ENCODE data around the gene UPF2. TPM values are rescaled to one million over a fixed set of nuclear protein-coding genes. Genes with fewer than 3 reads are reported as not detected.
"Not testable (repeated sequence)": the region's sequence is repeated elsewhere in the genome, so short reads cannot be mapped to it uniquely, and the experiment has no call there.

Gene UPF2
- total RNA-seq, 1 donor from 2014 or later: 26.4 TPM

- no peak for TF ChIP-seq CTCF (IDR thresholded peaks at IDR 0.05; ENCODE audit: unreplicated experiment)
- Mint-ChIP-seq H3K4me3 (no peak overlapping the region), H3K36me3 (peaks cover 28% of the 10 kb centered on the region), H3K27ac (no peak overlapping the region), H3K27me3 (ENCODE audit: low read depth) (no peaks in the 10 kb centered on the region), H3K4me1 (no peaks in the 10 kb centered on the region), H3K9me3 (peaks cover 7% of the 10 kb centered on the region)
- DNase-seq (ENCODE audit: low spot score in 2 of 2, unreplicated experiment in 2 of 2): no peak
Observed at GRCh38 chr10:11975795-11976194, 66.8 kb downstream of the UPF2 start.

- DNase-seq (ENCODE audit: low spot score in 2 of 2, unreplicated experiment in 2 of 2); H3K27me3 Mint-ChIP-seq (ENCODE audit: low read depth); H3K4me1 Mint-ChIP-seq; H3K4me3 Mint-ChIP-seq; H3K27ac Mint-ChIP-seq; H3K9me3 Mint-ChIP-seq: not testable (repeated sequence)
- peaks cover 18% of the 10 kb centered on the region for H3K36me3 Mint-ChIP-seq
Observed at GRCh38 chr10:11972523-11972922, 70.1 kb downstream of the UPF2 start.

- H3K9me3 Mint-ChIP-seq: peaks cover 10% of the 10 kb centered on the region
- H3K36me3 Mint-ChIP-seq: peaks cover 49% of the 10 kb centered on the region
- H3K4me1 Mint-ChIP-seq: no peaks in the 10 kb centered on the region
- no peak for DNase-seq (ENCODE audit: low spot score in 2 of 2, unreplicated experiment in 2 of 2)
- no peak overlapping the region for H3K4me3 Mint-ChIP-seq
- no peak overlapping the region for H3K27ac Mint-ChIP-seq
- TF ChIP-seq CTCF (IDR thresholded peaks at IDR 0.05; ENCODE audit: unreplicated experiment): no peak
- no peaks in the 10 kb centered on the region for H3K27me3 Mint-ChIP-seq (ENCODE audit: low read depth)
Observed at GRCh38 chr10:11962176-11962575, 80.4 kb downstream of the UPF2 start.

- no peak overlapping the region for H3K4me3 Mint-ChIP-seq
- H3K9me3 Mint-ChIP-seq: peaks cover 6% of the 10 kb centered on the region
- H3K27me3 Mint-ChIP-seq (ENCODE audit: low read depth): no peaks in the 10 kb centered on the region
- H3K36me3 Mint-ChIP-seq: peaks cover 46% of the 10 kb centered on the region
- H3K4me1 Mint-ChIP-seq: no peaks in the 10 kb centered on the region
- H3K27ac Mint-ChIP-seq: no peak overlapping the region
- DNase-seq (ENCODE audit: low spot score in 2 of 2, unreplicated experiment in 2 of 2): no peak
- TF ChIP-seq CTCF (IDR thresholded peaks at IDR 0.05; ENCODE audit: unreplicated experiment): no peak
Observed at GRCh38 chr10:11961771-11962170, 80.8 kb downstream of the UPF2 start.

- H3K4me3 Mint-ChIP-seq: no peak overlapping the region
- TF ChIP-seq CTCF (IDR thresholded peaks at IDR 0.05; ENCODE audit: unreplicated experiment): no peak
- H3K27me3 Mint-ChIP-seq (ENCODE audit: low read depth): no peaks in the 10 kb centered on the region
- H3K9me3 Mint-ChIP-seq: no peaks in the 10 kb centered on the region
- DNase-seq (ENCODE audit: low spot score in 2 of 2, unreplicated experiment in 2 of 2): no peak
- H3K4me1 Mint-ChIP-seq: no peaks in the 10 kb centered on the region
- peaks cover 48% of the 10 kb centered on the region for H3K36me3 Mint-ChIP-seq
- H3K27ac Mint-ChIP-seq: no peak overlapping the region
Observed at GRCh38 chr10:11959966-11960365, 82.6 kb downstream of the UPF2 start.

GRCh38 chr10:11958956-11959355 lies 83.7 kb downstream of the UPF2 start:
- TF ChIP-seq CTCF (IDR thresholded peaks at IDR 0.05; ENCODE audit: unreplicated experiment): no peak
- H3K36me3 Mint-ChIP-seq: peaks cover 45% of the 10 kb centered on the region
- H3K27ac Mint-ChIP-seq: no peak overlapping the region
- no peak for DNase-seq (ENCODE audit: low spot score in 2 of 2, unreplicated experiment in 2 of 2)
- H3K9me3 Mint-ChIP-seq: no peaks in the 10 kb centered on the region
- H3K4me3 Mint-ChIP-seq: no peak overlapping the region
- no peaks in the 10 kb centered on the region for H3K4me1 Mint-ChIP-seq
- H3K27me3 Mint-ChIP-seq (ENCODE audit: low read depth): no peaks in the 10 kb centered on the region

Measured in mesothelial cell of epicardium (in vitro differentiated cells).